ENCODE results near the gene PEPD.

- TF ChIP-seq CTCF (IDR thresholded peaks at IDR 0.05 in 4 of 5, conservative IDR thresholded peaks at IDR 0.05 in 1 of 5) (no peak), POLR2A (IDR thresholded peaks at IDR 0.05) (no peak)
Observed at GRCh38 chr19:33390101-33390907, 131.3 kb downstream of the PEPD start.
